Stimulated activated CD4-positive, alpha-beta T cell treated with anti-CD3 and anti-CD28 coated beads, Interleukin-1b, Interleukin-23, amount 100 ng/mL, for 4 hours (primary cell): ENCODE measurements around the gene PSMB7.

Experiments
- DNase-seq, 2 donors: peaks; one replicate each; pipeline ENCODE4 v3.0.0-alpha.2; 2020; ENCODE audit warnings: low read depth in 2 of 2

PSMB7 gene

DNA sequence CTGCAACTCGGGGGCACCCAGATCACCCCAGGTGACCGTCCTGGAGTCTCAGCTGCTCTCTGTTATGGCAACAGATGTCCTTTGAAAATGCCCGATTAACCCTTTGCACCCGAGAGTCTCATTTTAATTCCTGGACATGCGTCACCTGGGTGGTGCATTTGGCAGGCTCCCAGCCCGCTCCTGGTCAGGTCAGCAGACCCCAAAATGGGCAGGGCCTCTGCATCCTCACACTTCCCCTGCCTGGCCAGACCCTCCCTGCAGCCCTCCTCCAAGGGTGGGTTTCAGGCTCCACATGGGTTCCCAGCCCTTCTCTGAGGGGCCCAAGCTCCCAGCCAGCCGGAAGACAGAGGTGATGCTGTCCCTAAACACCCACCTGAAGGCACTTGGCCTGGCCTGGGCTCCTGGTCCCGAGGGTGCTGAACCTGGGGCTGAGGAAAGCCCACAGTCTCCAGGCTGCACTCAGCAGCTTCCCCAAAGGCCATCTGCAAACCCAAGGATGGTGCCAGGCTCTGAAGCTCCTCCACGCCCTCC, 69.4 kb downstream of the PSMB7 start:
- DNase-seq = no peak

DNA sequence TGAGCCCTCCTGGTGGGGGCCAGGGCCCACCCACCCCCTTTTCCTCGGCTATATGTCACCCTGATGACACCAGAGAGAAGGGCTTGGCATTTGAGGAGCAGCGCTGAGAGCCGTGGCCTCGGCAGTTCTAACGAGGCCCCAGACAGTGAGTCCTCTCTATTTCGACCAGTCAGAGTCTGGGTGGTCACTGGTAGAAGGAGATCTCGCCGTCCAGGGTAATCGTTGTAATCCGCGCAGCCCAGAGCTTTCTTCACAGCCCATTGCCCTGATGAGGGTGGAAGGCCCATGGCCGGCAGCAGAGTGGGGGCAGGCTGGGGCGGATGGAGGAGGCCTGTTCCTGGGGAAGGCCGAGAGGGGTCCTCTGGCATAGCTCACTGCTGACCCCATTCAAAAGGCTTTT, 70.2 kb downstream of the PSMB7 start:
- DNase-seq = no peak

DNA sequence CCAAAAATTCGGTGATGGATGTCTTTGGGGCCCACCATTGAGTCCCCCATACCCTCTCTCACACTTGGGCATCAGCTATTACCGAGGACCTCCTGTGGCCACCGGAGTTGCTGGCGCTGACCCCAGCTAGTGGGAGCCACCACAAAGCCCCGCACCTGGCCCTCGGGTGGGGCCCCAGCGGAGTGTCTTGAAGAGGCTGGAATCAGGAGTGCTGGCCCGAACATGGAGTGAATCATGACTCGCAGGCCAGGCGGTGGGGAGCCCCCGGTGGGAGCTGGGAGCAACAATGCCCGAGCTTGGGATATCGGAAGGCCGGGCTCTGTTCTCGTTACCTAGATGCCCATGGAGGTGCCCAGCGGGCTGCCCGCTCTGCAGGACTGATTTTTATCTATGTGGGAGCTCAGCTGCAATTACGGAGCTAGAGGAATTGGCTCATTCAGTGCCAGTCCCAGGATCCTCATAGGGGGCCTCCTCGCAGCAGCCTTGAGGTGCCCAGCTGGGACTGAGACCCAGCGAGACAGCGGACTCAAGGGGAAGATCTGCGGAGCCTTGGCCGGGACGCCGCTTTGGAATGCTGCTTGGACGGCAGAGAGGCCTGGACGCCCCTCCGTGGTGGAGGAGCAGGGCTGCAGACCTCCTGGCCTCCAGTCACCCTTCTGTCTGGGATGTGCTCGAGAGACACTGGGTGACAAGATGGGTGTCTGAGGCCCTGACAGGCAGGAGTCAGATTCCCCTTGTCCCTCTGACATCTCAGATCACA, 70.8 kb downstream of the PSMB7 start:
- no peak for DNase-seq

DNA sequence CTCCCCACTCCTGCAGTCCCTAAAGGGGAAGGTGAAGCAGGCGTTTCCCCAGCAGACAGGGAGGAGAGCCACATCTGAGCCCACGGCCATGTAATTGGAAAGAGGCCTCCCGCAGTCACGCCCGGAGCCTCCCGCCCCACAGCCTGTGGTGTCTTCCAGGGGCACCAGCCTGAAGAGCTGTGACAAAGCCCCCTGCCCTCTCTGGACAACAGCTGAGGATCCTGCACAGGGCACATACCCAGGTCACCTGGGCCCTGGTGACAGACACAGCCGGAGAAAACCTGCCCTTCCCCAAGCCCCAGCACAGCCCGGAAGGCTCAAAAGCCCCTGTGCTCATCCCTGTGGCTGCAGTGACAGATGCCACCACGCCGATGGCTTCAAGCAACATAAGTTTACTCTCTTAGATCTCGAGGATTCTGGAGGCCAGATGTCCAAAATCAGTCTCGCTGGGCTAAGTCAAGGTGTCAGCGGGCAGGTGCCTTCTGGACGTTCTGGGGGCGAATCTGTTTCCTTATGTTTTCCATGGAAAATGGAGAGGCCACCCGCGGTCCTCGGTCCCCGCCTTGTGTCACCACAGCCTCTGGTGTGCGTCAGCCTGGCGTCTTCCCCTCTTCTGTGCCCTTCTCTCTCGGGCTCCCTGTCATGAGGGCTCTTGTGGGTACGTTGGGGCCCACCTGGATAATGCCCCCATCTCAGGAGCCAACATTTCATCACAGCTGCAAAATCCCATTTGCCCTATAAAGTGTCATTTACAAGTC, 71.5 kb downstream of the PSMB7 start:
- DNase-seq = no peak

DNA sequence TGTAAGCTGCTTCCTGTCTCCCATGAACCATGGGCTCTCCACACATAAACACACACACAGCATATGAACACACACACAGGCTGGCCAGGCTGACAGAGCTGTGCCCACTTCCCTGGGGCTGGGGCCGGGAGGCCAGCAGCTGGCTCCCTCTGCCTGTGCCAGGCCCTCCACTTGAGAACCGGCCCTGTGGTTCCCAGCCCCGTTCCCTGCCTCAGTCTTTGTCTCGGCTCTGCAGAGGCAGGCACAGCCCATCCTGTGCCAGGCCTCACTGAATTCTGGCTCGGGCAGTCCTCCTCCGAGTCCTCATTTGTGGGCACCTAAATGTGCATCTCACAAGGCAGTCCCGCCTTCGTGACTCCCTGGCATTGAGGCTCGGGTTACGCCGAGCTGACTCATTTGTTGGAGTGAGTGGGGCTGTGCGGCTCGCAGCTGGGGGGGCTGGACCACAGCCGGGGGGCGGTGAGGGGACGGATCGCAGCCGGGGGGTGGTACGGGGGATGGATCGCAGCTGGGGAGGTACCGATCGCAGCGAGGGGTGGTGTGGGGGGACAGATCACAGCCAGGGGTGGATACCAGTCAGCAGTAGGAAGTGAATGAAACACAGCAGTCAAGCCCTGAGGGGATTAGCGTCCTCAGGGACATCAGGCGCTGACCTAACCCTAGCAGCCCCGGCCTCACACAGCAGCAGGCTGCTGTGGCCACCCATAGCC, 72.3 kb downstream of the PSMB7 start:
- no peak for DNase-seq

DNA sequence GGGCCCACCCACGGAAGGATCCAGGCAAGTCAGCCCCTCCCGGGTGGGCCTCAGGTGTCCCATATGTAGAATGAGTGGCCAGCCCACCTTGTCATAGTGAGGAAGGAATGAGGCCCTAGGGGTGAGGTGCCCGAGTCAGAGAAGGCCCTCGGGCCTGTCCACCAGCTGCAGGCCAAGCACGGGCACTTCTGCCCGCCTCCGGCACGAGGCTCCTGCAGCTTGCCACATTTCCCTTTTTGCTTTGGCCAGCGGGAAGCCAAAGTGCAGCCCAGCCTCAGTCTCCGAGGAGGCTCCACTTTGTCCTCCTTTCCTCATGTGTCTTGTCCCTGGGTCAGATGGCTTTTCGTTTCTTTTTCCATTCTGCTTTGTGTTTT, 72.9 kb downstream of the PSMB7 start:
- no peak for DNase-seq

DNA sequence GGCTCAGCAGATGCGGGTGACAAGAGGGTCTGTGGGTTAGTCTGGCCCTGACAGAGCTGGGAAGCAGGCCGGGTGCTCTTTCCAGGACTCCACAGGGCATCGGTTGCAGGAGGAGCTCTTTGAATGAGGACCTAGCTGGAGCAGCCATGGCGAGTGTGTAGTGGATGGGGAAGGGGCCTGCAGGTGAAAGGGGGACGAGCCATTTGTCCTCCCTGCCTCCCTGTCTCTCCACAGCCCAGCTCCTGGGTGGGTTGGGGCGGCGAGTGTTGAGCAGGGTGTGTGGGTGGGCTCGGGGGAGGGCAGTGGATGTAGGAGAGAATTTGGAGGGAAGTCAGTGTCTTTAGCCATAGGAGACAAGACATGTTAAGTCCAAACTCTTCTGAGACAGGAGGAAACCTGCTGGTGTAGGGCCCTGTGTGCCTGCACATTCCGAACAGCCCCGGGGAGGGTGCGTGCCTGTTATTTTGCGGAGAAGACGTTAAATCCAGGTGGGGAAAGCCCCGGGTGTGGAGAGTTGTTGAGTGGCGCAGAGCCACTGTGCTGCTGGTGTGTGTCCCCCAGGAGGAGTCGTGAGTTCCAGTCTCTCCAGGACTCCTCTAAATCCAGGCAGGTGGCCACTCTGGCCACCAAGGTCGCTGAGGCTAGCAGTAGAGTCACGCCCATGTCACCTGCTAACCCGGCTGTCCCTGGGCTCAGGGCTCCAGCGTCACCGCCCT, 73.6 kb downstream of the PSMB7 start:
- no peak for DNase-seq

DNA sequence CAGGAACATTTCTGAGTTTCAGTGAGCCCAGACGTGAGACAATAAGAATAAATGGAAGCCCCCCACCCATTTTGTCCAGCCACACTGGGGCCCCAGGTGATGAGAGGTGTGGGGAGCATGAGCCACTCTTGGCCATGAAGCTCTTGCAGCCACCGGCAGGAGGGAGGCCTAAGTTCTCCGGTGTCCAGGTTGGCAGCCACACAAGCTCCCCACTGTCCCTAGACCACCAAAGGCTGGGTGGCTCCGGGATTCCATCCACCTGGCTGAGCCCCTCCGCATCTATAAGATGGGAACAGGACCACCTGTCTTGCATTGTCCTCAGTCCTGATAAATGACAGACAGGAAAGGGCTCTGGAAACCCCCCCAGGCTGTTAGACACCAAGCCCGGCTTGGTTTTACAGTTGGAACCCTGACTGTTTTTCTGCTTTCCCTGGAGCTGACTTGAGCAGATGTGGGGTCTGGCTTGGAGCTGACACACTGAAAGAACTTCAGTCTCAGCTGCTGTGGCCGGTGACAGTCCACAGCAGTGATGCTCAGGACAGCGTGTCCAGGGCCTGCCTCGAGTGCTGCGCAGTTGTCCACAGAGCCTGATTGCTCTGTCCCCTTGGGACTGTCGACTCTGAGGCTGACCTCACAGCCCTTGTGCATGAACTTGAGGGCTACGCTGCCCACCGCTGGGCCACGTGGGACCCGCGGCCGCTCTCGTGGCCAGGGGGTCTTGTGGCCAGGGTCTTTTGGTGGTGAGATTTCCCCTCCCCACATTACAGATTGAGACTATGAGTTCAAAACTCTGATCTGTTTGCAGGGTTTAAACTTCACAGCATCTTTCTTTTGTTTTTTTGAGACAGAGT, 74.8 kb downstream of the PSMB7 start:
- DNase-seq = no peak

DNA sequence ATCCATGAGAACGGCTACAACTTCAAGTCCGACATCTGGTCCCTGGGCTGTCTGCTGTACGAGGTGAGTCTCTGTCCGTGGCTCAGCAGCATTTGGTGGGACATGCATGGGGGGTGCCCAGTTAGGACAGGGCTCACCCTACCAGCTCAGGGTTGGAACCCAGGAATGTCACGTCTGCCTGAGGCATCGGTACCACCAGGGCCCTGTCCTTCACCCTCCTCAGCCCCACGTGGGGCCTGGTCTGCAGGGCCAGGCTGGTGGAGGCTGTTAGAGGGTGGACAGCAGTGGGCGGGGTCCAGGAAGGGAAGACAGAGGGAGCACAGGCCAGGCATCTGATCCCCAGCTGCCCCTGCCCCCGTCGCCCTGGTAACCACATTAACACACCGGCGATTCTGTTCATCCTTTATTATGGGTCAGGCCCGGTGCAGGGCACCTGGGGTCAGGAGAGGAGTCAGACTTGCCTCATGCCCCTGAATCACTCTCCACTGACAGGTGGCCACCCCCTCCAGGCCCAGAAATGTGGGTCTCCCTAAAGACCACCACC, 75.6 kb downstream of the PSMB7 start:
- no peak for DNase-seq

DNA sequence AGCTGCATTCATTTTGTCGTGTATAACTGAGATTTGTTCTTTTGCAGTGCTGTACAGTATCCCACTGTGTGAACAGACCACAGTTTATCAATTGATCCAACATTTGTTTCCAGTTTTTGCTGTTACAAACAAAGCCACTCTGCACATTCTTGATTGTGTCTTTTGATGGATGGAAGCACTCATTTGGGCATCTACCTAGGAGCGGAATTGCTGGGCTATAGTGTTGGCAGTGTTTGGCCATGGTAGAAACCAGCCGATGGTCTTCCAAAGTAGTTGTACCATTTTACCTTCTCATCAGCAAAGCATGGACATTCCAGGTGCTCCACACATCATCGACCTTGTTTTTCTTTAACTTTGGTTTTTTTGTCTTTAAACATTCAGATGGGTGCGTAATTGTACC, 77.7 kb downstream of the PSMB7 start:
- DNase-seq = no peak

DNA sequence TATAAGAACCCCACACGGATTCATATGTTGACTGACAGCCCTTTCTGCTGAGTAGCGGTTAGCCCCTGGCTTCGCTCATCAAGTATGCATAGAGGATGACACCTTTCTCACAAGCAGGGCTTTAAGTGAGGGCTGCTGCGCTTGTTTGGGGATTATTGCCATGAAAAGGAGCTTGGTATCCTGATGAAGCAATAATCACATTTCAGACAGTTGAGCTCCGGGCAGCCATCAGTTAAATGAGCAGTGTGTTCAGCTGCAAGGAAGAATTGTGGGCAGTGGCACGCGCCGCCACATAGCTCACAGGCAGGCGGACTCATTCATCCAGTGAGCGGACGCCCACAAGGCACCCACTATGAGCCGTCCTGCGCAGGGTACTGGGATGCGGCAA, 79.9 kb downstream of the PSMB7 start:
- no peak for DNase-seq

DNA sequence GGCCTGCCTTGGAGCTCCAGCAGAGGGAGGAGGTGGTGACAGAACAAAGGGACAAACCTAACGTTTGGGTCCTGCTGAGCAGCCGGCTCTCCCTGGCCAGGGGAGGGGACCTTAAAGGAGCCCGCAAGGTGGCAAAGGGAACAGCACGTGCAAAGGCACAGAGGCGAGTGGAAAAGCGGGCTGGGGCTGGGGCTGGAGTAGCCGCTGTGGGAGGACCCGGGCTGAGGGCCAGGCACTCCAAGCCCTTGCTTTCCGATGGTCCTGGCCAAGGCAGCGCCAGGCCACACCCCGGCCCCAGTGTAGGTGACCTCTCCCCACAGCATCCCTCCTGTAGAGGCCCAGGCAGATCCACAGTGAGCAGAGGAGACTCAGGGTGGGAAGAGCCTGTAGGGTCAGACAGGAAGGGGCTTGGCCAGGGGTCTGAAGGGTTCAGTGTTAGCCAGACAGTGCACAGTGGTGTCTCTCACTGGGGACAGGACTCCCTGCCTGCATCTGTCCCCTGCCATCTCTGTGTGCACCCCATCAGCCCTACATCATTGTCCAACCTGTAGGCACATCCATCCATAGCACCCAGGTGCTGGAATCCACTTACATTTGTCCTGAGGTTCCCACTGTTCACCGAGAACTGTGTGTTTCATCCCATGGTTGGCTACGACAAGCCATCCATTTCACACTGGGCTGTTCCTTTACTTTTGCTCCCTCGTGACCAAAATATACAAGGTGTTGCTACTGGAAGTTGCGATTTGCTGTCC, 80.5 kb downstream of the PSMB7 start:
- DNase-seq = no peak

DNA sequence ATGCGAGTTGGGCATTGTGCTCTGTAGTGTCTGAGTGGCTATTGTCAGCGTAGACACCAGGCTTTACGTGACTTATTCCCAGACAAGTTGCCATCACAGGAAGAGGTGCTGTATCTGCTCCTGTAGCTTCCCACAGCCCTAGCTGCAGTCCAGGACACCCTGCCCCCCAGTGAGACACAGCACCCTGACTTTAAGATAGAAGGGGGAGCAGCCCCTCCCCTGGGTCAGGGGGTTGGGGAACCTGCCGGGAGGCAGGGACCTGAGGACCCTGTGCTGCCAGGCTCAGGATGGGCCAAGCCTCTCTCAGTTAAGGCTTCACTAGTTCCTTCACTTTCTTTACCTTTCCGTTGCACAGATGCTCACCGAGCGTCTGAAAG, 82.1 kb downstream of the PSMB7 start:
- no peak for DNase-seq

DNA sequence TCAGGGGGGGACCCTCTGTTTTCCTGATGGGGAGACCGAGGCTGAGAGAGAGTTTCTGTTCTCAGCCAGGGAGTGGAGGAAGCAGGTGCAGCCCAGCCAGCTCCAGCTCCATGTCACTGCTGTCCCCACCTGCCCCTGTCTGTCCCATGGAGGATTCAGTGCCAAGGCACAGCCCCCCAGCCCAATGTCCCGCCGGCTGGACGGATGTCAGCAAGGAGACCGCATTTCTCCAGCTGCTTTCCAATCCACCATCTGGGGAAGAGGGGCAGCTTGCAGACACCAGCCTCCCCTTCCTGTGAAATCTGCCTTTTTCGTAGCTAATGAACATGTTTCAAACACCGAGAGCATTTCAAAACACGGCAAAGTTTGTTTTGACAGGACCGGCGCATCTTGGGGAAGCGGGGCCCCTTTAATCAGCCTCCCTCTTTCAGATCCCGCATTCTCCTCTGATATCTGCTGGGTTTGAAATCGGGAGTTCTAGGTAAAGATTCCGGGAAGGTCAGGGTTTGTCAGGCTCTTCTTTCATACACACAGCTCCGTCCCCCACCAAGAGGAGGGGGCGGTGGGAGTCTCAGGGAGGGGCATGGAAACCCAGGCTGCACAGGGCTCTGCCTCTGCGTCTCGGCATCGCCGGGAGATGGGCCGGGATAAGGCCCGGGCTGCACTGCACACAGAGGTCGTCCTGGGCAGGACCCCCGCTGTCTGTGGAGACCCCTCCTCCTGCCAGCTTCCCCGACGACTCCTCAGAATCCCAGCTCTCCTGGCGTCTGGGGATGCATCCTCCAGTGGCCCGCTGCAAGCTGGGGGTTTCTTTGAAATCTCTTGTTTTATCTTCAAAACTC, 82.7 kb downstream of the PSMB7 start:
- DNase-seq = no peak

DNA sequence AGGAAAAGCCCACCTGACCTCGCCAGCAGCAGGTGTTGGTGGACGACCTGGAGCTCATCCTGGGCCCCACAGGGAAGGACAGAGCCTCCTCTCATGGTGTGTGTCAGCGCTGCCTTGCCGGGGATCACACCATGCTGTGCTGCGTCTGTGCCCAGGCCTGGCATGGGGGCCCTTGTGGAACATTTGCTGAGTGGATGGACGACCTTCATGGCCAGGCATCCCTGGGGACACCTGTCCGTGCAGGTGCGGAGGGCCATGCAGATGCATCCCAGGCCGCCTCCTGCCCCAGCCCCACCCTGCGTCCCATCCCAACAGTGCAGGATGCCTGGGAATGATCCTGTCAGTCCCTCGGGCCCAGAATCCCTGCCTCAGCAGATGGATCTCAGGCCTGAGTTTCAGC, 83.7 kb downstream of the PSMB7 start:
- DNase-seq = no peak

DNA sequence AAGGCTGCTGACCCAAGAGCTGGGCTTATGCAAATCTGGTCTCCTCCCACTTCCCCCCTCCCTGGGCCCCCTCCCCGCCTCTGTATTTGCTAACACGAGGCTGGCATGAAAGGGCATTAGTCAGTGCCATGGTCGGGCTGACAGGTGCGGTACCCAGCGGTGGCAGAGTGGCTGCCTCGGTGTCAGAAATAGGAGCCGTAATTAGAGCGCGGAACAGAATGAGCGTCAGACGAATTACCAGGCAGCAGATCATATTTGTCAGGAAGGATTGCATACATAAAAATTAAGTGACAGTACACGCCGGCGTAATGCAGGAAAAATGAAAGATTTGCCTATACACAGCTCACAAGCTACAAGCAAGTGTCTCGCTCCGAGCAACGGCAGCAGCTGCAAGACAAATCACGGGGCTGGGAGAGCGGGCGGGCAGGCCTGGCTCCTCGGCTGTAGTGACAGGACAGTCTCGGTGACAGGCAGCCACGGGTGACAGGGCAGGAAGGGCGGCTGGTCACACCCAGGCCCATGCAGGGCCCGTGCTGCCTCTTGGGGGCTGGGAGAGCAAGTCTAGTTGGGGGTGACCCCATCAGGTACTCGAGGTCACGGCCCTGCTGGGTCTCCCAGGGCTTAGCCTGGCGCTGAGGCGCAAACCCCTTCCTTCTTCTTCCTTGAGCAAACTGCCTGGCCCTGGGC, 85.1 kb downstream of the PSMB7 start:
- no peak for DNase-seq

DNA sequence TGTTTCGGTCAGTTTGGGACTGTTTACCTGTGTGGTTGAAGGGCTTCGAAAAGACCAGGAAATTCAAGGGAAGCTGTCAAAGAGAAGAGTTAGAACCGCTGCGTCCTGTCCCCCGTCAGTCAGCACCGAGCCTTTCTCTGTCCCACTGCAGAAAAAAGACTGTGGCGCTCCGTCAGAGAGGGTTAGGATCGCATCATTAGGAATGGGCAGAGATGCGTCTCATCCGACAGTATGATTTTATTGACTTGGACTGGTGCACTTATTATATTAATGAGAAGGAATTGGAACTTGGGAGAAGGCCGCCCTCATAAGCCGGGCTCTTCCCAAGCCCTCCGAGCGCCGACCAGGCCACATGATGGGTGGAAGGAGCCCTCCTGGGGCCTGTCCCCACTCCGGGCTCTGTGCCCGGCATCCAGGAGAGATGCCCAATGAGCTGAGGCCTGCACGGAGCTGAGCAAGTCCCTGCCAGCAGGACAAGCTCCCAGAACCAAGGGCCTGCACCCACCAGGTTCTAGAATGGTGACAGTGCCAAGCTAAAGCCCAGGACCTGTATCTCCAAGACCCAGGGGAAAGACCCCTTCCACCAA, 85.9 kb downstream of the PSMB7 start:
- DNase-seq = no peak

DNA sequence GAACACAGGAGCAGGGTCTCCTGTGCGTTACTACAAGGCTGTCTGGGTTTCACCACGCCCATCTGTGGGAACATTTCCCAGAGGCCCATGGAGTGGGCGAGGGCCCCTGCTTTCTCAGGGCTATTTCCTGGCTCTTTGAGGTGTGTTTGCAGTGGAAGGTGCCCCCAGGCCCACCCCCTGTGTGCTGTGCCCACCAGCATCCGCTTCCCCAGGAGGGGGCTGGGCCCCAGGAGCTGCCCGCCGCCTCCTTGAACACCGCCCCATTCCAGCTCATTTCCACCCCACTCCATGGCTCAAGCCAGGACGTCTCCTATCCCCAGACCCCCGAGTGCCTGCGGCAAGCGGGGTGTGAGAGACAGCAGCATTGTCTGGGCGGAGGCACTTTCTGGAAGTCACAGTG, 87.0 kb downstream of the PSMB7 start:
- DNase-seq = no peak
